MM.1S (cell line): ENCODE results near the gene PPP1R3A.

Source experiments
- CTCF ChIP-seq: fragments of 300-600 bp; sonication (generic); IDR thresholded peaks from 2 replicates; pipeline ENCODE4 v1.5.1; 2016; ENCODE audit warnings: antibody characterized with exemption, low read length, mixed read lengths
- EZH2 ChIP-seq: fragments of 300-600 bp; sonication (generic); optimal IDR thresholded peaks from 2 replicates; pipeline ENCODE3; 2017; ENCODE audit warnings: low read depth, mild to moderate bottlenecking, antibody characterized with exemption, low read length, mixed read lengths
- EZH2phosphoT487 ChIP-seq: fragments of 300-600 bp; sonication (generic); IDR thresholded peaks from 2 replicates; pipeline ENCODE4 v1.6.1; 2018; ENCODE audit warnings: antibody characterized with exemption, low read length

DNA sequence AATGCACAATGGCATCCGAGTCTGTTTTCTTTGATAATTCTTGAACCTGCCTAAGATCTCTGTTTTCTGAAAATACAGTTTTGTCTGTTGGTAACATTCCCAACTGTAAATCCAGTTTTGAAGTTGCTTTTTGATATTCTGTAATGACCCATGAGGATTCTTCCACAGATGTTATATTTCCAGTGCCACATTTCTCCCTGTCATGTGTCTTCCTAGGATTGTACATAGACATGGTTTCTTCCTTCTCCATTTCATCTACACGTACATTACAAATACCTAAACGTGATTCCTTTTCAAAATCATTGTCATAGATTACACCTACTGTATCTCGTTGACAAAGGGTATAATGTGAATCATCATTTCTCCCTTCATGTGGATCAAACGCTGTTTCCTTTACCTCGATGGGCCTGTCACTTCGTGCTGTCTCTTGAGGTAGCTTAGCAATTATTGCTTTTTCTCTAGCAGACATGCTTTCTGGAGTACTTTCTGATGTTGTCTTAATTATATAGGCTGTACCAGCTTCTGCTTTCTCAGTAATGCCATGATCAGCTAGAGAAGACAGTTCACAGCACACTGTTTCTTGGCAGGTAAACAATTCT lies 40.3 kb downstream of the PPP1R3A start:
- TF ChIP-seq CTCF: no peak
- no peak for TF ChIP-seq EZH2
- TF ChIP-seq EZH2phosphoT487: no peak
